Measurements from ENCODE around the gene SRL.

SRL gene

GRCh38 chr16:4231367-4231766, 10.5 kb downstream of the SRL start:
- Histone ChIP-seq H3K4me3 (ENCODE audit: low read length) (no peak overlapping the region), H3K27me3 (ENCODE audit: control insufficient read depth, low read length) (peaks cover 10% of the 10 kb centered on the region; the same call in 1 of the 2 replicates), H3K9me2 (replicated peaks; ENCODE audit: control insufficient read depth, low read length) (no peaks in the 10 kb centered on the region), H3K9me3 (ENCODE audit: control insufficient read depth, insufficient read depth, low read length) (no peaks in the 10 kb centered on the region), H3K4me2 (ENCODE audit: low read length) (no peak overlapping the region), H3K79me2 (ENCODE audit: control insufficient read depth, low read length) (no peaks in the 10 kb centered on the region), H3K27ac (ENCODE audit: low read depth, low read length) (no peak overlapping the region), H4K20me1 (ENCODE audit: control insufficient read depth, insufficient read depth, low read depth, low read length) (no peaks in the 10 kb centered on the region), H3K36me3 (ENCODE audit: control insufficient read depth, low read length) (no peaks in the 10 kb centered on the region), H3K4me1 (ENCODE audit: control insufficient read depth, low read length) (peaks cover 10% of the 10 kb centered on the region; the same call in 1 of the 2 replicates), H3F3A (ENCODE audit: control insufficient read depth, insufficient read depth) (no peaks in the 10 kb centered on the region)
- no peak for TF ChIP-seq CTCF (IDR thresholded peaks at IDR 0.05; ENCODE audit: low read depth, low read length, poor library complexity, severe bottlenecking)
- no peak for TF ChIP-seq EZH2phosphoT487 (IDR thresholded peaks at IDR 0.05; ENCODE audit: borderline replicate concordance, low read length)

- no peak overlapping the region for H3K27ac ChIP-seq (ENCODE audit: low read depth, low read length)
- no peak overlapping the region for H3K4me2 ChIP-seq (ENCODE audit: low read length)
- no peaks in the 10 kb centered on the region for H4K20me1 ChIP-seq (ENCODE audit: control insufficient read depth, insufficient read depth, low read depth, low read length)
- H3K9me3 ChIP-seq (ENCODE audit: control insufficient read depth, insufficient read depth, low read length): no peaks in the 10 kb centered on the region
- peaks cover 4% of the 10 kb centered on the region; the same call in 1 of the 2 replicates for H3K27me3 ChIP-seq (ENCODE audit: control insufficient read depth, low read length)
- H3K79me2 ChIP-seq (ENCODE audit: control insufficient read depth, low read length): no peaks in the 10 kb centered on the region
- no peaks in the 10 kb centered on the region for H3K9me2 ChIP-seq (replicated peaks; ENCODE audit: control insufficient read depth, low read length)
- no peaks in the 10 kb centered on the region for H3K36me3 ChIP-seq (ENCODE audit: control insufficient read depth, low read length)
- peaks cover 4% of the 10 kb centered on the region; the same call in 1 of the 2 replicates for H3K4me1 ChIP-seq (ENCODE audit: control insufficient read depth, low read length)
- no peak overlapping the region for H3K4me3 ChIP-seq (ENCODE audit: low read length)
- H3F3A ChIP-seq (ENCODE audit: control insufficient read depth, insufficient read depth): no peaks in the 10 kb centered on the region
- TF ChIP-seq CTCF (IDR thresholded peaks at IDR 0.05; ENCODE audit: low read depth, low read length, poor library complexity, severe bottlenecking) (no peak), EZH2phosphoT487 (IDR thresholded peaks at IDR 0.05; ENCODE audit: borderline replicate concordance, low read length) (no peak)
Observed at GRCh38 chr16:4227040-4227332, 14.9 kb downstream of the SRL start.

- Histone ChIP-seq H3K27me3 (ENCODE audit: control insufficient read depth, low read length) (peaks cover 10% of the 10 kb centered on the region; the same call in 1 of the 2 replicates), H3K4me1 (ENCODE audit: control insufficient read depth, low read length) (peaks cover 2% of the 10 kb centered on the region; the same call in 1 of the 2 replicates), H4K20me1 (ENCODE audit: control insufficient read depth, insufficient read depth, low read depth, low read length) (no peaks in the 10 kb centered on the region), H3K9me3 (ENCODE audit: control insufficient read depth, insufficient read depth, low read length) (no peaks in the 10 kb centered on the region), H3K27ac (ENCODE audit: low read depth, low read length) (no peak overlapping the region), H3F3A (ENCODE audit: control insufficient read depth, insufficient read depth) (no peaks in the 10 kb centered on the region), H3K4me3 (ENCODE audit: low read length) (no peak overlapping the region), H3K4me2 (ENCODE audit: low read length) (no peak overlapping the region), H3K36me3 (ENCODE audit: control insufficient read depth, low read length) (no peaks in the 10 kb centered on the region), H3K9me2 (replicated peaks; ENCODE audit: control insufficient read depth, low read length) (no peaks in the 10 kb centered on the region), H3K79me2 (ENCODE audit: control insufficient read depth, low read length) (no peaks in the 10 kb centered on the region)
- no peak for TF ChIP-seq EZH2phosphoT487 (IDR thresholded peaks at IDR 0.05; ENCODE audit: borderline replicate concordance, low read length)
- TF ChIP-seq CTCF (IDR thresholded peaks at IDR 0.05; ENCODE audit: low read depth, low read length, poor library complexity, severe bottlenecking): no peak
Observed at GRCh38 chr16:4226251-4227039, 15.4 kb downstream of the SRL start.

Measured in DOHH2 (cell line).